Hippocampal formation (tissue), 2 donors: Measurements from ENCODE around the gene SMIM8.

ENCODE experiments used
- DNase-seq, 2 donors: peaks; one replicate each; lab custom pipeline; 2025; lab: John Stamatoyannopoulos, UW

Gene SMIM8

GRCh38 chr6:87334683-87335082, 12.3 kb downstream of the SMIM8 start:
- DNase-seq: no peak

- no peak for DNase-seq
These were observed 14.0 kb downstream of the SMIM8 start for GRCh38 chr6:87336367-87336766.

- DNase-seq: no peak
These were observed 17.8 kb downstream of the SMIM8 start for GRCh38 chr6:87340230-87340629.

- no peak for DNase-seq
These were observed 18.8 kb downstream of the SMIM8 start for GRCh38 chr6:87341158-87341557.

- DNase-seq: no peak
These were observed 19.5 kb downstream of the SMIM8 start for GRCh38 chr6:87341899-87342298.

- DNase-seq: no peak
These were observed 20.4 kb downstream of the SMIM8 start for GRCh38 chr6:87342829-87343228.

GRCh38 chr6:87344731-87345130, 22.3 kb downstream of the SMIM8 start, which contains the start of gene C6orf163:
Gene C6orf163, plus strand, starts transcription at chr6:87344813. Its CDS starts 287 bp downstream, at chr6:87345100.
- DNase-seq: no peak

- no peak for DNase-seq
These were observed 24.3 kb downstream of the SMIM8 start for GRCh38 chr6:87346700-87347099.

GRCh38 chr6:87349896-87350295, 27.5 kb downstream of the SMIM8 start:
- DNase-seq: no peak

GRCh38 chr6:87350516-87350915, 28.1 kb downstream of the SMIM8 start:
- DNase-seq: no peak

- no peak for DNase-seq
These were observed 29.2 kb downstream of the SMIM8 start for GRCh38 chr6:87351583-87351982.

- no peak for DNase-seq
These were observed 33.8 kb downstream of the SMIM8 start for GRCh38 chr6:87356181-87356580.

GRCh38 chr6:87357479-87358196, 35.2 kb downstream of the SMIM8 start:
- no peak for DNase-seq

- no peak for DNase-seq
These were observed 42.3 kb downstream of the SMIM8 start for GRCh38 chr6:87364602-87365252.

- DNase-seq: no peak
These were observed 43.9 kb downstream of the SMIM8 start for GRCh38 chr6:87366072-87366827.

- DNase-seq: no peak
These were observed 44.5 kb downstream of the SMIM8 start for GRCh38 chr6:87366899-87367298.

GRCh38 chr6:87373377-87373776, 51.0 kb downstream of the SMIM8 start:
- DNase-seq: no peak

- no peak for DNase-seq
These were observed 52.9 kb downstream of the SMIM8 start for GRCh38 chr6:87375315-87375714.

GRCh38 chr6:87376643-87377042, 54.3 kb downstream of the SMIM8 start:
- no peak for DNase-seq

GRCh38 chr6:87378947-87379346, 56.6 kb downstream of the SMIM8 start:
- no peak for DNase-seq

GRCh38 chr6:87382861-87383260, 60.5 kb downstream of the SMIM8 start:
- no peak for DNase-seq

- no peak for DNase-seq
These were observed 61.6 kb downstream of the SMIM8 start for GRCh38 chr6:87384038-87384437.

- DNase-seq: no peak
These were observed 62.1 kb downstream of the SMIM8 start for GRCh38 chr6:87384449-87384848.
